DMS114 treated with DMSO at 0.1 percent for 48 hours (cell line): Measurements from ENCODE around the gene ZW10.
"Not testable (repeated sequence)": the region's sequence is repeated elsewhere in the genome, so short reads cannot be mapped to it uniquely, and the experiment has no call there.

Experiments
- DNase-seq: peaks from one replicate; lab custom pipeline; 2025; ENCODE audit not compliant: unreplicated experiment; lab: John Stamatoyannopoulos, UW

The ZW10 gene, protein sequence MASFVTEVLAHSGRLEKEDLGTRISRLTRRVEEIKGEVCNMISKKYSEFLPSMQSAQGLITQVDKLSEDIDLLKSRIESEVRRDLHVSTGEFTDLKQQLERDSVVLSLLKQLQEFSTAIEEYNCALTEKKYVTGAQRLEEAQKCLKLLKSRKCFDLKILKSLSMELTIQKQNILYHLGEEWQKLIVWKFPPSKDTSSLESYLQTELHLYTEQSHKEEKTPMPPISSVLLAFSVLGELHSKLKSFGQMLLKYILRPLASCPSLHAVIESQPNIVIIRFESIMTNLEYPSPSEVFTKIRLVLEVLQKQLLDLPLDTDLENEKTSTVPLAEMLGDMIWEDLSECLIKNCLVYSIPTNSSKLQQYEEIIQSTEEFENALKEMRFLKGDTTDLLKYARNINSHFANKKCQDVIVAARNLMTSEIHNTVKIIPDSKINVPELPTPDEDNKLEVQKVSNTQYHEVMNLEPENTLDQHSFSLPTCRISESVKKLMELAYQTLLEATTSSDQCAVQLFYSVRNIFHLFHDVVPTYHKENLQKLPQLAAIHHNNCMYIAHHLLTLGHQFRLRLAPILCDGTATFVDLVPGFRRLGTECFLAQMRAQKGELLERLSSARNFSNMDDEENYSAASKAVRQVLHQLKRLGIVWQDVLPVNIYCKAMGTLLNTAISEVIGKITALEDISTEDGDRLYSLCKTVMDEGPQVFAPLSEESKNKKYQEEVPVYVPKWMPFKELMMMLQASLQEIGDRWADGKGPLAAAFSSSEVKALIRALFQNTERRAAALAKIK

DNA sequence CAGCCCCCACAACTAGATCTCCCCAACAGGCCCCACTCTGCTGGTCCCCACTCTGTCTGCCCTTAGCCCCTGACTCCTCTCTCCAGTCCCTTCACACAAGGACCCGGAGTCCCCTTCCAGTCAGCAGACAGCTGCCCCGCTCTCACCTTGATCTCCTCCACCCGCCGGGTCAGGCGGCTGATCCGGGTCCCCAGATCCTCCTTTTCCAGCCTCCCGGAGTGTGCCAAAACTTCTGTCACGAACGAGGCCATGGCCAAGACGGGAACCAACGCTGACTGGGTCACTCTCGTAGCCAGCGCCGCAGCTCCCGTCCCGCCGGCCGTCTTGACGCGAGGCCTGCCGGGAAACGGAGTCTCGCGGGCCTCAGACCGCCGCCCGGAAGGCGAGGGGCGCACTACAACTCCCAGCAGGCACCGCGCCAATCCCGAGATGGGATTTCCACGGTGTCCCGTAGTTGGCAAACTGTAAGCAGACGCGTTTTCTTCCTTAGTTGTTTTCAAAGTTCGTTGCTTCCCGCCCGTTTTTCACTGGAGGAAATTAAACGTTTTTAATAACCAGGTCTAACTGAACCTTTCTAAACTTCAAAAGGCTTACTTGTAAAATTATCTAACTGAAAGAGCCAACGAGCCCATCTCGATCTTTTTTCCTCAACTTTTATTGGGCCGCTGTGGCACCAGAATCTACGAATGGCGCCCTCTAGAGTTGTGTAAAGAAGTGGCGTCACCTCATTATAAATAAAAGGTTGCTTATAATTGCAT is at the start of gene ZW10:
Gene ZW10 (minus strand): TSS at position 277 of the 758 bp plus-strand sequence. CDS start 26 bp downstream, at position 251.
- peak; percentile 88 for DNase-seq

DNA sequence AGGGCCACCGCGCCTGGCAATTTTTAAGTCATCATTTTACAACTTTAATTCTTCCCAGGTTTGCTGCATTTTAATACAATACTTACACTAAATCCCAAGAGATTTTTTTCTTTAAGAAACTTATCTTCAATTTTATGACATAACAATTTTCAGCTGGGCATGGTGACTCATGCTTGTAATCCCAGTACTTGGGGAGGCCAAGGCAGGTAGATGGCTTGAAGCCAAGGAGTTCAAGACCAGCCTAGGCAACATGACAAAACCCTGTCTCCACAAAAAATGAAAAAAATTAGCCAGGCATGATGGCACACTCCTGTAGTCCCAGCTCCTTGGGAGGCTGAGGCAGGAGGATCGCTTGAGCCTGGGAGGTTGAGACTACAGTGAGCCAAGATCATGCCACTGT is 44.9 kb upstream of the ZW10 start:
- DNase-seq, result no peak

DNA sequence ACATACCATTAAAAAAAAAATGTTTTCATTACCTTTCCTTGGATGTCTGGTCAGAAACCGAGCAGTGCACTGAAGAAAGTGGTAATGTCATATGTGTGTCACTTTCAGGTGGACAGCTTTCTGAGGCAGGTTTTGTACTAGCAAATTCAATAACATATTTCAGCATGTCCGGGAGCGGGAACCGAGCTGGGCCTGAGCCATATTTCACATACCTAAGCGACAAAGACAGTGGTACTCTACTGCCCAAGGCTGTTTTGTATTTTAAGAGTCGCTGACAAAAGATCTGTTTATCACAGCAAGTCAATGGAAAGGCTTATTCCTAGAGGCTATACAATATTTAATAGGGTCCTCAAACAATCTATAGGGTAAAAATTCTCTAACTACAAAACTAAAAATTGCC is 44.1 kb upstream of the ZW10 start:
- DNase-seq, result no peak

DNA sequence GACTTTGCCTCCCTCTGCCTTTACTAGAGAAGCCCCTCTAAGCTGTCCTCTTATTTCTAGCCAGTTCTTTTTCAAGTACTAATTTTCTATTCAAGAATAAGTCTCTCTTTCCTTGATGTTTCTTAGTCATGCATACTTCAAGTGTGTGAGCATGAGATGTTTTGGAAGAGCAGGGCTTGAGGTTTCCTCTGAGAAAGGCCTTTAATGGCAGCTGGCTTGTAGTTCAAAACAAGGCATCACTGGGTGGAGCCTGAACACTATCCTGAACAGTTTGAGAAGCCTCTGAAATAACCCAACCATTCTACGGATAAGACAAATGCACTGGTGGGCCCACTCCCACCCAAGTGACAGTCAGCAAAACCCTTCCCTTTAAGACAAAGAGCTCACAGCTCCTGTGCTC is 43.7 kb upstream of the ZW10 start:
- DNase-seq, result no peak

DNA sequence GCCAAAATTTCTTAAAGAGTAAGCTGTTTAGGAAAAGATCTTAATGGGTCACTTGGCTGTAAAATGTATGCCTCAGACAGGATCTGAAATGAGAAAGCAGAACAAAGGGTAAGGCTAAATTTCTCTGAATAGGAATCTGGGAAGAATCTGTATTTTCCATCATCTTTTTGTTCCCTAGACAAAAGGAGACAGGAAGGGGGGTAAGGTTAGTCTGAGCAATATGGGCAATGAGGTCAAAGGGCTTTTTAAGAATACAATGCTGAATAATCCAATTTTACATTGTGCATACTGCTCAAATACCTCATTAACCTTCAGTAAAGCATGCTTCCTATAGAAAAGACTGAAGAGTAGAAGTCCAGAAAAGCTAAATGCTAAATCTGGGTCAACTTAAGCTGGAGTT is 40.7 kb upstream of the ZW10 start:
- DNase-seq, result no peak

DNA sequence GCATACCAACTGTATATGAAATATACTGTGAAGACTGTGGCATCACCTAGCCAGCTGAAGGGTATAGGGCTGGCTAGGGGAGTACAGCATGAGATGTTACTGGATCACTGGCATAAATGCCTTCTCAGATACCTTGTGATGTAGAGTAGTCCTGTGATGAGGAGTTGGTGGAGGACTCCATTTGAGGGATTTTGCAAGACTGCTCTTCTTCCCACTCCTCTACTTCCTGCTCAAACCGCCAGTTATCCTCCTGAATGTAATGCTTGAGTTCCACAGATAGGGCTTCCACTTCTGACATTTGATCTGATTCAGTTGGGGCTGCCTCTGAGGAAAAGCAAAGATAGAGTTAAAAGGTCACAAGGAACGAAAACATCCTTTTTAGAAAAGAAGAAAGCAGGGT is 35.4 kb upstream of the ZW10 start:
- no peak for DNase-seq

DNA sequence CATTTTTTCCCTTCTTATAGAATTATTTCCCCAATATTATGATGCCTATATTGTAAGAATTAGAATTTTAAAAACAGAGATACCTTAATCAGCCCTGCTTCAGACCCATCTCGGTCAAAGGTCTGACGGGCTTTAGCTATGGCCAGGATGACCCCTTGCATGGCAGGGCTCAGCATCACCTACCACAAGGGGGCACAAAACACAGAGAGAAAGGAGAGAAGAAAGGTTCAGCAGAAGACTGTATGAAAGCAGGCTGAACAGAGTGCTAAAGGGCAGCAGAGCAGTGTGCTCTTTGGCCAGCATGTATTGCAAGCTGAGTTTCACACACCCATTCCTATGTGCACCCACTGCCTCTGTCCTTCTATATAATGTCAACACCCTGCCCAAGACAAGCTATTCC is 32.9 kb upstream of the ZW10 start:
- DNase-seq, result no peak

DNA sequence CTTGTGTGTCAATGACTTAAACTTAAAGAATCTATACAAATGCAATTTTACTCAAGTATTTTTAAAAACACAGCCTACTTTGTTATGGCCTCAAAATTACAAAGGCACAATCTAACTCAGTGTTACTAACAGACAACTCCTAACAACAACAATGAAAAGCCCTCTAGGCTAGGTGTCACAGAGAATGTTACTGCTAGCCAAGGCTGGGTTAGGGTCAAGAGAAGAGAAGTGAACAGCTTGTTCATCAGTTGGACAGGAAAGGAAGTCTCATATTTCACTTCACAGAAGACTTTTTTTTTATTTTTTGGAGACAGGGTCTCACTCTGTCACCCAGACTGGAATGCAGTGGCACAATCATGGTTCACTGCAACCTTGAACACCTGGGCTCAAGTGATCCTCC is 32.1 kb upstream of the ZW10 start:
- DNase-seq, result no peak

DNA sequence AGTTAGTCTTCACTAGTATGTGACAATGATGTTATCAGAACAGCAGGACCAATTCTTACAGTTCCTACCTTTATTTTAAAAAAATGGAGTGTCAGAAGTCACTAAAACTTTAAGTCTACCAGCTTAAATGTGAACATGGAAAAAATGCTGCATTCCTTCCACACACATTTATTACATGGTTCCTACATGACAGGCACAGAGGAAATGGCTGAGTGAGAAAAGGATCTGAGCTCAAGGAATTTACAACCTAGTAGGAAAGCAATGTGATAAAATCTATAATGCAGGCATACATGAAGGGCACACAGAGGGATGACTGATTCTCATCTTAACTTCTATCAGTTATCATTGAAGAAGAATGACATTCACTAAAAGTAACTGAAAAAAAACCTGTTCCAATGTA is 29.1 kb upstream of the ZW10 start:
- no peak for DNase-seq

DNA sequence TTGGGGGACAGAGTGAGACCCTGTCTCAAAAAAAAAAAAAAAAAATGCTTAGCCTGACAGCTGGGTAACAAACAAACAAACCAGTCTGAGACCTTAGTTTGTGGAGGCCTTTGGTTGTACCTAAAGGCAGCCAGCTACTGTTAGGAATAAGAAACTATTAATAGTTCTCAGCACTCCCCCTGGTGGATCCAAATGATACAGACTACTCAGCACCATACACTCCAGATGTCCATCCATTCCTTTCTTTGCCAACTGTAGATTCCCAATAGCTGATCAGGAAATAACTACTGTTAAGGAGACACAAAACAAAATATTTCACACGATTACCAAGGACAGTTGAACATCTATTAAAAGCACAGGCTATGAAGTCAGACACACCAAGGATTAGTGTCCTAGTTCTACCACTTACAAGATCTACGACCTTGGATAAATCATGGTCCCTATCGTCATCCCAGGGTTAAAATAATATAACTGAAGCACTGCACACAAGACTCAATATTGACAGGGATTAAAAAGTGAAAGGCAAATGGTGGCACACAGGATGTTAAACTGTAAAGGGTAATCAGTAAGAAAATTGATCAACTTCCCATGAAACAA is 23.3 kb upstream of the ZW10 start:
- DNase-seq, result peak; percentile 22

DNA sequence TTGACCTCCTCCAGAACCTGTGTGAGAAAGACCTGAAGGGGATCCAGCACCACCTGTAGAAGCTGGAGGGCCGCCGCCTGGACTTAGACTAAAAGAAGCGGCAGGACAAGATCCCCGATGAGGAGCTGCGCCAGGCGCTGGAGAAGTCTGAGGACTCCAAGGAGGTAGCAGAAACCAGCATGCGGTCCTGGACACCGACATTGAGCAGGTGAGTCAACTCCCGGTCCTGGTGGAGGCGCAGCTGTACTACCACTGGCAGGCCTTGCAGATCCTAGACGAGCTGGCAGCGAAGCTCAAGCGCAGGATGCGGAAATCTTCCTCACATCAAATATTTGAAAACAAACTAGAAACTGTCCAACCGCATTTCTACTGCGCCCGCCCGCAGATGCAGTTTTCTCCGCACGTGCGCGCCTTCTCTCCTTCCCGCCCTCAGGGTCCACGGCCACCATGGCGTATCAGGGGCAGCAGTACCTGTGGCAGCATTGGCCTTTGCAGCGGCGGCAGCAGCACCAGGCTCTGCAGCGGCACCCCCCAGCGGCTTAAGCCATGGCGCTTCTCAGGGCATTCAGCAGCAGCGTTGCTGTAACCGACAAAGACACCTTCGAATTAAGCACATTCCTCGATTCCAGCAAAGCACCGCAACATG is 16.3 kb upstream of the ZW10 start:
- no peak for DNase-seq

DNA sequence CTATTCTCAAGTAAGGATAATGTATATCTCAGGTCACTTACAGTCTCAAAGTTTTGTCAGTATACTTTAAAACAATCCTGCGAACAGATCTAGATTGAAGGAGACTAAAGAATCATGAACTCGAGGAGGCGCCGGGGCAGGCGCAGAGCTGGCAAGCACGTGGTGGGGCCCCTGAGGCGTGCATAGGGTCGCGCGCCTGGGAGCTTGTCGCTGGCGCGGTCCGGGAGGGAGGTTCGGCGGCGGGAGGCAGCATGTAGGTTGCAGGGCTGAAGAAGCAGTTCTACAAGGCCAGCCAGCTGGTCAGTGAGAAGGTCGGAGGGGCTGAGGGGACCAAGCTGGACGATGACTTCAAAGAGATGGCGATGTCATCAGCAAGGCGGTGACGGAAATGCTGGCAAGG is 15.5 kb upstream of the ZW10 start:
- not testable (repeated sequence) for DNase-seq

DNA sequence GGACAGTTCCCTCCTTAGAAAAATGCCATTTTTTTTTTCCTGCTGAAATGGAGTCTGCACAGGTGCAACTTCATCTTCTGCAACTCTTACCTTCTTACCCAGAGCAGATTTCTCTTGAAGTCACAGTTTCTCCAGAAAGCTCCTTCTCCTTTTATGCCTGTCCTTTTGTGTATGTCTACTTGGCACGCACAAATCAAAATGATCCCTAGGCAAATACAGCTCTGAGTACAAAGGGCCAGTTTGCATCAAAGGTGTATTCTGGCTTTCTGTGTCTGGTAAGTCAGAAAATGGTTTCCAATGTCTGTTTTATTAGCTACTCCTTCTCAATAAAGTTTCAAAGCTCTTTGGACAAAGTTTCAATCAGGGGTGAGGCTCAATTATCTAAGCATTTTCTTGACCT is 8.6 kb upstream of the ZW10 start:
- no peak for DNase-seq

DNA sequence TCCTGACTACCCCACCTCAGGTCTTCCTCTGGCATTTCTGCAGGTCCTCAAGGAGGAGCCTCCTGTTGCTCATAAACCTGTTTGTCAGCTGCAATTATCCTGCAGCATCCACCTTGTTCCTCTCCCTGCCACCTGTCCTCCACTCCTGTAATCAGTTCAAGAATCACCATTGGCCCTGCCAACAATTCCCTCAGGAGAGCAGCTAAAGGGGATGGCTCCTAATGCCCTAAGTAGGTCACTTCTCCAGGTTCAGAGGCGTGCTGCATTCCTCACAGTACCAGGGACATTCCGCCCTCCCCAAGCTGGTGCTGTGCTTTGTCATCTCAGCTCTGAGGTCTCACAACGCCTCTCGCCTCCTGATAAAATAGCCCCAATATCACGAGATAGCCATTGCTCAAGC is 8.2 kb upstream of the ZW10 start:
- no peak for DNase-seq

DNA sequence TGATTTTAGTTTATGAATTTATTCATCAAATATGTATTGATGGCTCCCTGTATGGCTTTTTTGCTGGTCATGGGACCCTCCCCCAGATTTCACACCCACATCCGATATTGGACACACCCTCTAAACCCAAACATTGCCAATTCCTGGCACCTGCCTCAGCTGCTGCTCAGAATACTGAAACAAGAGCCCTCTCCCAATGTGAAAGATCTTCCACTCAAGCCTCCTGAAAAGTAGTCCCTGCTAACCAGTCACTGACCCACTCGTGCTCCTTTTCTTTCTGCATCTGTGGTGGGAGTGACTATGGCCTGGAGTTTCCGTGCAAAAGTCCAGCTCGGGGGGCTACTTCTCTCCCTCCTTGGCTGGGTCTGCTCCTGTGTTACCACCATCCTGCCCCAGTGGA is 6.0 kb upstream of the ZW10 start, which contains the start of gene CLDN25:
Gene CLDN25 (plus strand): TSS at position 301 of the 400 bp plus-strand sequence. CDS start 0 bp downstream, at position 301.
- DNase-seq, result no peak

DNA sequence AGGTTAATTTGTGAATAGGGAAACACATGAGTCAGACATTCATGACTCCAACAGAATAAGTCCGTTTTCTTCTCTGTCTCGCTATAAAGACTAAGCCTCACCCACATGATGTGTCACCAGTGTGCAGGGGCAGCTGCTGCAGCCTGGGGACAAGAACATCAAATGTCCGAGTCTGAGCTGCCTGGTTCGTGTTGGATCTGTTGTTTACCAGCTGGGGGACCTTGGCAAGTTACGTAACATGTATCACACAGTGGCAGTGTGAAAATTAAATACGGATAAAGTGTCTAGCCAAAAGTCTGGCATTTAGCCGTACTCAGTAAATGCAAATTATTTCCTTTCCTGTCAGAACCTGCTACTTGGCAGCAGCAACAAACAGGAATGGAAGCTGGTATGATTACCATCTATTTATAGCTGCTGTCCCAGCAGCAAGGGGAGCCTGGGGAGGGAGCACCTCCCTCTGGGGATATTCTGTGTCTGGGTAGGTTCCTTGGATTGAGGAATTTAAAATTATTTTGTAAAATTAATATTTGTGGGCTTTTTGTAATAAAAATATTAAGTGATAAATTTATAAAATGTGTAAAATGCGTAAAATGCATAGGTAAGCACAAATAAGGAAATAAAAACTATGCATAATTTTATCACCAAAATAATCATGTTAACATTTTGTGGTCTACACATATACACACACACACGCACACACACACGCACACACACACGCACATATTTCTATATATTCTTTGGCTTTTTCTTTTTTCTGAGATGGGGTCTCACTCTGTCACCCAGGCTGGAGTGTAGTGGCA is 4.8 kb upstream of the ZW10 start:
- DNase-seq, result no peak

DNA sequence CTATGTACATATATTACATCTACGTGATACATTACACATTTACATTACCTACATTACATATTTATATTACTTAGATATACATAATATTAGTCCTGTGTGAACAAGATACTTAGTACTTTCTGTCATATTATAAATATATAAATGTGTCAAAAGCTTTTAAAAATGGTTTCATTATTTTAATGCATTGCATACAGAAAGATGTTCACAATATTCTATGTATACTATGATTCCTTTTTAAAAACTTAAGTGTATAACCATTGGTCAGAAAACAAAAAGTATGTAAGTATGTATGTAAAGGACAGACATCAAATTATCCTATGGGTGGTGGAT is 647 bp upstream of the ZW10 start:
- DNase-seq, result no peak

DNA sequence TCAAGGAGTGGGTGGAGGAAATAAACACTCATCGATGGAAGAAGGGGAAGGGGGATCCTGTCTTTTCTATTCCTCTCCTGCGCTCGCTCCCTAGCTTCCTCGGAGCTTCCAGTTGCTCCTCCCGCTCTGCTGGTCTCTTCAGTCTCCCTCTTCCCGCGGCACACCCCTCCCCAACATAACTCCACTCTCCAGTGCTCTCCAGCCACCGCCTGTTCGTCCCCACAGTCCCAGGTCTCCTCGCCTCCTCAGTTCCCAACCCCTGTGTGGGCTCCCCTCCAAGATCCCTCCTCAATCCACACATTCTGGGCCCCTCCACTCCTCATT is 438 bp downstream of the ZW10 start:
- DNase-seq, result no peak

DNA sequence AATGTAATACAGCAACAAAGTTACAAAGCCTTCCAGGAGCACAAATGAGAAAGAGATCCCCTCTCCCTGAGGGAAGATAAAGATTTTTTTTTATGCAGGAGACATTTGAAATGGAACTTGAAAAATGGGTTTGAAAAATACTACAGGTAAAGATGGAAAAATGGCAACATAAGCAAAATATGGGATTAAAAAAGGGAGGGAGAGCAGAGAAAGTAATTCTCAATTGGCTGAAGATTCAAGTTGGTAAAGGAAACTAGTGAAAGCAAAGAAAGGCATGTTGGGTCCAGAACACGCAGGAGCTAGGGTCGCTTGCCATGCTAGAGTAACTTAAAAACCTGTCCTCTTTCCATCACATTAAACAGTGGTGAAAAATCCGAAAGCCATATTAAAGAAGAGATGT is 1.5 kb downstream of the ZW10 start:
- no peak for DNase-seq

DNA sequence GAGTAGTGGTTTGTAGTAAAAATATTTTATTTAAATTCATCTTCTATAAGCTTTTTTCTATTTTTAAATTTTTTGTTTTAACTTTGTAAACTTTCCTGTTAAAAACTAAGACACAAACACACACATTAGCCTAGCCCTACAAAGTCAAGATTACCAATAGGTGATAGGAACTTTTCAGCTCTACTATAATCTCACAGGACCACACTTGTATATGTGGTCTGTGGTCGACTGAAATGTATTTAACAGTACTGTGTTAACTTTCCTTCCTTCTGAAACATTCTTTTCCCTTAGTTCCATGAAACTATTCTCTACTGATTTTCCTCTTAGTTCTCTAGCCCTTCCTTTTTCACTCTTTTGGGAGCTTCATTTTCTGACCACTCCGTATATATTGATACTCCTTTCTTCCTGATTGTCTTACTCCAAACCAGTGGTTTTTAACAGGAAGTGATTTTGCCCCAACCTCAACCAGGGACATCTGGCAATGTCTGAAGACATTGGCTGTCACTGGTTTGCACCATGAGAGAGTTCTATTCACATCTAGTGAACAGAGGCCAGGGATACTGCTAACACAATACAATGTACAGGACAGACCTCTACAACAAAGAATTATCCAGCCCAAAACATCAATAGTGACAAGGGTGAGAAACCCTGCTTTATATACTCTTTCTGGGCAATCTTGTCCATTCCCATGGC is 8.8 kb downstream of the ZW10 start:
- no peak for DNase-seq
